DOHH2 (cell line): ENCODE data around the gene NAA25.

ENCODE experiments used
- H3F3A ChIP-seq: fragments of 200-600 bp; sonication (generic), shearing (Covaris generic); 2 replicates; pipeline ENCODE4 v1.6.0; 2016; ENCODE audit warnings: antibody characterized with exemption, mild to moderate bottlenecking; ENCODE audit not compliant: control insufficient read depth, insufficient read depth
- H3K27ac ChIP-seq: fragments of 200-600 bp; sonication (generic); 2 replicates; pipeline ENCODE4 v1.5.1; 2014; ENCODE audit warnings: low read depth, mild to moderate bottlenecking, low read length, moderate library complexity
- H3K27me3 ChIP-seq: fragments of 200-600 bp; sonication (generic); 2 replicates; pipeline ENCODE4 v1.6.1; 2014; ENCODE audit warnings: mild to moderate bottlenecking, low read length, mixed read lengths; ENCODE audit not compliant: control insufficient read depth
- H3K36me3 ChIP-seq: fragments of 200-600 bp; sonication (generic); 2 replicates; pipeline ENCODE4 v1.6.1; 2014; ENCODE audit warnings: mild to moderate bottlenecking, low read length, moderate library complexity, mixed read lengths; ENCODE audit not compliant: control insufficient read depth
- H3K4me1 ChIP-seq: fragments of 200-600 bp; sonication (generic); 2 replicates; pipeline ENCODE4 v1.6.1; 2014; ENCODE audit warnings: mild to moderate bottlenecking, low read length, mixed read lengths; ENCODE audit not compliant: control insufficient read depth
- H3K4me2 ChIP-seq: fragments of 200-600 bp; sonication (generic); 2 replicates; pipeline ENCODE4 v1.6.0; 2014; ENCODE audit warnings: mild to moderate bottlenecking, low read length, moderate library complexity
- H3K4me3 ChIP-seq: fragments of 200-600 bp; sonication (generic); 2 replicates; pipeline ENCODE4 v1.5.1; 2014; ENCODE audit warnings: mild to moderate bottlenecking, low read length, mixed read lengths
- H3K79me2 ChIP-seq: fragments of 200-600 bp; sonication (generic); 2 replicates; pipeline ENCODE4 v1.6.1; 2014; ENCODE audit warnings: mild to moderate bottlenecking, low read length, mixed read lengths; ENCODE audit not compliant: control insufficient read depth
- H3K9me2 ChIP-seq: fragments of 200-600 bp; sonication (generic); replicated peaks from 2 replicates; pipeline ENCODE4 v1.6.1; 2014; ENCODE audit warnings: mild to moderate bottlenecking, low read length, mixed read lengths; ENCODE audit not compliant: control insufficient read depth
- H3K9me3 ChIP-seq: fragments of 200-600 bp; sonication (generic); 2 replicates; pipeline ENCODE4 v1.6.1; 2014; ENCODE audit warnings: antibody characterized with exemption, low read length, mixed read lengths; ENCODE audit not compliant: control insufficient read depth, insufficient read depth
- H4K20me1 ChIP-seq: fragments of 200-600 bp; sonication (generic); 2 replicates; pipeline ENCODE4 v1.6.0; 2014; ENCODE audit warnings: low read depth, mild to moderate bottlenecking, antibody characterized with exemption, low read length, moderate library complexity; ENCODE audit not compliant: control insufficient read depth, insufficient read depth
- EZH2phosphoT487 ChIP-seq: fragments of 200-600 bp; sonication (generic); IDR thresholded peaks from 2 replicates; pipeline ENCODE4 v1.6.1; 2017; ENCODE audit warnings: borderline replicate concordance, mild to moderate bottlenecking, antibody characterized with exemption, low read length, moderate library complexity, mixed read lengths
- TF ChIP-seq, protein P1 (sequence below): fragments of 200-600 bp; sonication (generic); IDR thresholded peaks from one replicate; pipeline ENCODE4 v1.5.1; 2014; ENCODE audit warnings: antibody characterized with exemption, mild to moderate bottlenecking, low read depth, low read length; ENCODE audit not compliant: poor library complexity, severe bottlenecking

NAA25 gene

DNA sequence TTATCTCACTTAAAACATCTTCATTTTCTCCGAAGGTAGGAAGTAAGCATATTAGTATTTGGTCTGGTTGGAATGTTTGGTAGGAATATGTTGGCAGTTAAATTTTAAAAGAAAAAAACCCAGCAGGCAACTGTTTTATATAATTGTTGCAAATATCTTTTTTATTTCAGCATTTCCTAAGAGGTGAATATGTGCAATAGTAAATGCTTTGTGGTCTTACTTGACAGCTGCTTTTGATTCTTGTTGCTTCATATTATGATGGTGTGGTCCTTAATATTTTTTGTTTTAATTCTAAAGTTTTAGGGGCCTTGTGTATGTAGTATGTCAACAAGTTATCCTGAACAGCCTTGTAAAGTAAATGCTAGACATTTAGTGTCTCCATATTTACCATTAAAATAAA, 23.1 kb upstream of the NAA25 start:
- Histone ChIP-seq H3K27me3 (no peaks in the 10 kb centered on the region), H3K36me3 (peaks cover 16% of the 10 kb centered on the region), H3K4me2 (no peak overlapping the region), H3K4me1 (peaks cover 26% of the 10 kb centered on the region), H3K9me2 (no peaks in the 10 kb centered on the region), H3F3A (peaks cover 14% of the 10 kb centered on the region; the same call in 1 of the 2 replicates), H3K9me3 (no peaks in the 10 kb centered on the region), H4K20me1 (peaks cover 12% of the 10 kb centered on the region), H3K27ac (no peak overlapping the region), H3K79me2 (peaks cover 16% of the 10 kb centered on the region), H3K4me3 (no peak overlapping the region)
- TF ChIP-seq EZH2phosphoT487: no peak
- TF ChIP-seq, protein P1, sequence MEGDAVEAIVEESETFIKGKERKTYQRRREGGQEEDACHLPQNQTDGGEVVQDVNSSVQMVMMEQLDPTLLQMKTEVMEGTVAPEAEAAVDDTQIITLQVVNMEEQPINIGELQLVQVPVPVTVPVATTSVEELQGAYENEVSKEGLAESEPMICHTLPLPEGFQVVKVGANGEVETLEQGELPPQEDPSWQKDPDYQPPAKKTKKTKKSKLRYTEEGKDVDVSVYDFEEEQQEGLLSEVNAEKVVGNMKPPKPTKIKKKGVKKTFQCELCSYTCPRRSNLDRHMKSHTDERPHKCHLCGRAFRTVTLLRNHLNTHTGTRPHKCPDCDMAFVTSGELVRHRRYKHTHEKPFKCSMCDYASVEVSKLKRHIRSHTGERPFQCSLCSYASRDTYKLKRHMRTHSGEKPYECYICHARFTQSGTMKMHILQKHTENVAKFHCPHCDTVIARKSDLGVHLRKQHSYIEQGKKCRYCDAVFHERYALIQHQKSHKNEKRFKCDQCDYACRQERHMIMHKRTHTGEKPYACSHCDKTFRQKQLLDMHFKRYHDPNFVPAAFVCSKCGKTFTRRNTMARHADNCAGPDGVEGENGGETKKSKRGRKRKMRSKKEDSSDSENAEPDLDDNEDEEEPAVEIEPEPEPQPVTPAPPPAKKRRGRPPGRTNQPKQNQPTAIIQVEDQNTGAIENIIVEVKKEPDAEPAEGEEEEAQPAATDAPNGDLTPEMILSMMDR: no peak

DNA sequence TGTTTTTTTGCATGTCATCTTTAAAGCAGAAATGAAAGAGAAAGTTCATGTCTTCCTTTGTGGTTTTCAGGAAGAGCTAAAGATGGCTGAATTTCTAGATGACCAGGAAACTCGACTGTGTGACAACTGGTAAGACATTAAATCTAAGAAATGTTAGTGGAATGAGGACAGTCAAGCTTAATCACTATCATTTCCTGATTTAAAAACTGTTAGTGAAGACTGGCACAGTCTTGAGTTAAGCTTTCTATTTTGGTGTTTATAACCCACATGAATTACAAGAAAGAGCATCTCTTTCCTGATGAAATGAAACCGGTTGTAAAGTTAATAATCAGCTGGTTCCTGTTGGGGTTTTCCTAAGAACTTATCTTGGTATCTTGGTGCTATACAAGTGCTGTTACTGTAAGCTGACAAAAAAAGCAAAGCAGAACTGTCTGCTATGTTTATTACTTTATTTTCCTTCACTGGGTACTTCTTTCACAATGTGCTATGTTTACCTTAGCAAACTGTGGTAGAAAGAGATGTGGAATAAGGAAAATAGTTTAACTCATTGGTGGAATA, 21.9 kb upstream of the NAA25 start:
- no peak overlapping the region for H3K4me3 ChIP-seq
- no peaks in the 10 kb centered on the region for H3K27me3 ChIP-seq
- H3K9me3 ChIP-seq: no peaks in the 10 kb centered on the region
- peak overlapping the region; percentile 40 for H3K4me2 ChIP-seq
- no peak for TF ChIP-seq EZH2phosphoT487
- TF ChIP-seq, protein P1: no peak
- no peaks in the 10 kb centered on the region for H3K9me2 ChIP-seq
- peaks cover 26% of the 10 kb centered on the region for H3K79me2 ChIP-seq
- peaks cover 16% of the 10 kb centered on the region for H3K36me3 ChIP-seq
- peaks cover 33% of the 10 kb centered on the region for H3K4me1 ChIP-seq
- H3F3A ChIP-seq: peaks cover 14% of the 10 kb centered on the region; the same call in 1 of the 2 replicates
- H4K20me1 ChIP-seq: peaks cover 12% of the 10 kb centered on the region
- H3K27ac ChIP-seq: no peak overlapping the region

DNA sequence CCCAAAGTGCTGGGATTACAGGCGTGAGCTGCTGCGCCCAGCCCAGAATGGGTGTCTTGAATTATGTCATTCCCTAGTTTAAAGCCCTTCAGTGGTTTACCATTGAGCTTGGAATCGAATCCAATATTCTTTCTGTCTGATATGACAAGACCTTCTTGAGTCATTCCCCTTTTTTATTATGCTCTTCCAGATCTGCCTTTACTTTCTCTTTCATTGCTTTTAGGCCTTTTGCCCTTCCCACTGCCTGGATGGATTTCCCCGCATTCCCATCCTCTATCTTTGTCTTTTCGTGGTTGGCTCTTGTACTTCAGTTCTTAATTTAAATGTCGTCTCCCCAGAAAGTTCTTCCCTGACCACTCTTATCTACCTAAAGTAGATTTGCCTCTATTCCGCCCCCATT, 18.3 kb upstream of the NAA25 start:
- H4K20me1 ChIP-seq: peaks cover 8% of the 10 kb centered on the region
- peaks cover 6% of the 10 kb centered on the region; the same call in 1 of the 2 replicates for H3K36me3 ChIP-seq
- H3K9me2 ChIP-seq: no peaks in the 10 kb centered on the region
- peaks cover 41% of the 10 kb centered on the region for H3K4me1 ChIP-seq
- H3K4me2 ChIP-seq: no peak overlapping the region; the same call in 1 of the 2 replicates
- H3F3A ChIP-seq: peaks cover 19% of the 10 kb centered on the region
- no peak overlapping the region for H3K27ac ChIP-seq
- no peak overlapping the region for H3K4me3 ChIP-seq
- no peak for TF ChIP-seq EZH2phosphoT487
- TF ChIP-seq, protein P1: no peak
- no peaks in the 10 kb centered on the region for H3K9me3 ChIP-seq
- peaks cover 7% of the 10 kb centered on the region; the same call in 1 of the 2 replicates for H3K27me3 ChIP-seq
- H3K79me2 ChIP-seq: peaks cover 27% of the 10 kb centered on the region
